Neural progenitor cell (in vitro differentiated cells): ENCODE results near the gene AP4B1.

Source experiments
- CTCF ChIP-seq: fragments of 200-600 bp; sonication (generic); IDR thresholded peaks from 2 replicates; pipeline ENCODE4 v1.5.1; 2017; ENCODE audit warnings: antibody characterized with exemption, mild to moderate bottlenecking
- EZH2 ChIP-seq: fragments of 200-600 bp; sonication (generic); IDR thresholded peaks from 2 replicates; pipeline ENCODE4 v1.6.1; 2017; ENCODE audit warnings: antibody characterized with exemption, mild to moderate bottlenecking, moderate library complexity

DNA sequence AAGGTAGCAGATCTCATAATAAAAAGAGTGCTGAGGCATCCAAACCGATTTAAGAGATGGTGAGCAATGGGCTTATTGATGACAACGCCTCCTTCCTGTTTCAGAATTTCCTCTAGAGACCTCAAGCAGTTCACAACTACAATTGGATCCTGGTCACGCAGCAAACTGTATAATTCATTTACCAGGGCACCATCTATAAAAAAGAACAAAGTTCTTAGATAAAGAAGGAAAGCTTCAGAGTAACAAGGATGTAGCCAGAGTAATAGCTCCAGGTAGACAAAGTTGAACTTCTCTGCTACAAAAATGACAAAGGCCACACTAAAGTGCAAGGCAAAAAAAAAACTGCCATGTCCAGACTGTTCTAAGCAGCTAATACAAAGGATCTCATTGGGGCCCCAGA is 3.4 kb downstream of the AP4B1 start:
- TF ChIP-seq CTCF: no peak
- TF ChIP-seq EZH2: no peak
